ENCODE results near the gene ATP13A4. TPM values are rescaled to one million over a fixed set of nuclear protein-coding genes. Genes with fewer than 3 reads are reported as not detected.
A peak's percentile ranks its signal among the peaks of the same experiment; 100 is the strongest.

Gene ATP13A4, protein sequence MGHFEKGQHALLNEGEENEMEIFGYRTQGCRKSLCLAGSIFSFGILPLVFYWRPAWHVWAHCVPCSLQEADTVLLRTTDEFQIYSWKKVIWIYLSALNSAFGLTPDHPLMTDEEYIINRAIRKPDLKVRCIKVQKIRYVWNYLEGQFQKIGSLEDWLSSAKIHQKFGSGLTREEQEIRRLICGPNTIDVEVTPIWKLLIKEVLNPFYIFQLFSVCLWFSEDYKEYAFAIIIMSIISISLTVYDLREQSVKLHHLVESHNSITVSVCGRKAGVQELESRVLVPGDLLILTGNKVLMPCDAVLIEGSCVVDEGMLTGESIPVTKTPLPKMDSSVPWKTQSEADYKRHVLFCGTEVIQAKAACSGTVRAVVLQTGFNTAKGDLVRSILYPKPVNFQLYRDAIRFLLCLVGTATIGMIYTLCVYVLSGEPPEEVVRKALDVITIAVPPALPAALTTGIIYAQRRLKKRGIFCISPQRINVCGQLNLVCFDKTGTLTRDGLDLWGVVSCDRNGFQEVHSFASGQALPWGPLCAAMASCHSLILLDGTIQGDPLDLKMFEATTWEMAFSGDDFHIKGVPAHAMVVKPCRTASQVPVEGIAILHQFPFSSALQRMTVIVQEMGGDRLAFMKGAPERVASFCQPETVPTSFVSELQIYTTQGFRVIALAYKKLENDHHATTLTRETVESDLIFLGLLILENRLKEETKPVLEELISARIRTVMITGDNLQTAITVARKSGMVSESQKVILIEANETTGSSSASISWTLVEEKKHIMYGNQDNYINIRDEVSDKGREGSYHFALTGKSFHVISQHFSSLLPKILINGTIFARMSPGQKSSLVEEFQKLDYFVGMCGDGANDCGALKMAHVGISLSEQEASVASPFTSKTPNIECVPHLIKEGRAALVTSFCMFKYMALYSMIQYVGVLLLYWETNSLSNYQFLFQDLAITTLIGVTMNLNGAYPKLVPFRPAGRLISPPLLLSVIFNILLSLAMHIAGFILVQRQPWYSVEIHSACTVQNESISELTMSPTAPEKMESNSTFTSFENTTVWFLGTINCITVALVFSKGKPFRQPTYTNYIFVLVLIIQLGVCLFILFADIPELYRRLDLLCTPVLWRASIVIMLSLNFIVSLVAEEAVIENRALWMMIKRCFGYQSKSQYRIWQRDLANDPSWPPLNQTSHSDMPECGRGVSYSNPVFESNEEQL
- total RNA-seq (2022) = not detected in 2 replicates
- Bru-seq, nascent RNA = percentile 9 among the genes with signal in this experiment
- BruChase-seq, experiment 1, labeled RNA remaining after a 6-hour chase = percentile 11 among the genes with signal in this experiment
- BruChase-seq, experiment 2, labeled RNA remaining after a 2-hour chase = percentile 14 among the genes with signal in this experiment
- long read RNA-seq = 0 reads

GRCh38 chr3:193554811-193555210, at the start of gene ATP13A4:
TSS of gene ATP13A4 (minus strand) at chr3:193554895. CDS start at chr3:193554799, 96 bp downstream.
- intact Hi-C loops (cut with micrococcal nuclease) = no loop called here
- ChIA-PET CTCF (no interaction called here), POLR2A (no interaction called here)
- Mint-ChIP-seq H3K4me3 (ENCODE audit: unreplicated experiment) (no peak within 1 kb of the TSS), H3K27me3 (ENCODE audit: insufficient read depth, unreplicated experiment) (peaks cover 51% of the 10 kb centered on the region), H3K27ac (ENCODE audit: low read depth, unreplicated experiment) (no peak within 1 kb of the TSS), H3K9me3 (ENCODE audit: unreplicated experiment) (no peaks in the 10 kb centered on the region), H3K36me3 (ENCODE audit: insufficient read depth, unreplicated experiment) (no peaks in the 10 kb centered on the region), H3K4me1 (ENCODE audit: insufficient read depth, unreplicated experiment) (no peaks in the 10 kb centered on the region)
- TF ChIP-seq, protein P1, sequence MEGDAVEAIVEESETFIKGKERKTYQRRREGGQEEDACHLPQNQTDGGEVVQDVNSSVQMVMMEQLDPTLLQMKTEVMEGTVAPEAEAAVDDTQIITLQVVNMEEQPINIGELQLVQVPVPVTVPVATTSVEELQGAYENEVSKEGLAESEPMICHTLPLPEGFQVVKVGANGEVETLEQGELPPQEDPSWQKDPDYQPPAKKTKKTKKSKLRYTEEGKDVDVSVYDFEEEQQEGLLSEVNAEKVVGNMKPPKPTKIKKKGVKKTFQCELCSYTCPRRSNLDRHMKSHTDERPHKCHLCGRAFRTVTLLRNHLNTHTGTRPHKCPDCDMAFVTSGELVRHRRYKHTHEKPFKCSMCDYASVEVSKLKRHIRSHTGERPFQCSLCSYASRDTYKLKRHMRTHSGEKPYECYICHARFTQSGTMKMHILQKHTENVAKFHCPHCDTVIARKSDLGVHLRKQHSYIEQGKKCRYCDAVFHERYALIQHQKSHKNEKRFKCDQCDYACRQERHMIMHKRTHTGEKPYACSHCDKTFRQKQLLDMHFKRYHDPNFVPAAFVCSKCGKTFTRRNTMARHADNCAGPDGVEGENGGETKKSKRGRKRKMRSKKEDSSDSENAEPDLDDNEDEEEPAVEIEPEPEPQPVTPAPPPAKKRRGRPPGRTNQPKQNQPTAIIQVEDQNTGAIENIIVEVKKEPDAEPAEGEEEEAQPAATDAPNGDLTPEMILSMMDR (IDR thresholded peaks at IDR 0.05; ENCODE audit: unreplicated experiment) = no peak
- DNase-seq (ENCODE audit: unreplicated experiment) = peak; percentile 14
- no TSS peak for BruUV-seq (replicated peaks)

DNA sequence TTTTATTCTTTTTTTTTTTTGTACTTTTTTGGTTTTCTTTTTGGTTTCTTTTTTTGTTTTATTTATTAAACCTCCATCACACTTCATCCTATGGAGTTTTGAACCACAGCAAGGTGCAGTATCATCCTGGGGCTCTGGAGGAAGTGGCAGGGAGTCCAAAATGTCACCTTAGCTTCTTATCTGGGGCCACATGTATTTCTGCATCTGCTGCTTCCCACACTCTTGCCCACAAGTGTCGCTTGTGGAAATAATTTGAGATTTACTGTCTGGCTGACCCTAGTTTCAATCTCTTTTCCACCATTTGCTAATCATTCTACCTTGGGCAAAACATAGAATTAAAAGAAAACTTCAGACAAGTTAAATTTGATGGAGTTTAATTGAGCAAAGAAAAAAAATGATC, 44.7 kb upstream of the ATP13A4 start:
- no peak for DNase-seq (ENCODE audit: unreplicated experiment)
- TF ChIP-seq, protein P1 (IDR thresholded peaks at IDR 0.05; ENCODE audit: unreplicated experiment) = no peak
- Mint-ChIP-seq H3K27ac (ENCODE audit: low read depth, unreplicated experiment) (no peak overlapping the region), H3K36me3 (ENCODE audit: insufficient read depth, unreplicated experiment) (peaks cover 29% of the 10 kb centered on the region), H3K4me3 (ENCODE audit: unreplicated experiment) (no peak overlapping the region), H3K4me1 (ENCODE audit: insufficient read depth, unreplicated experiment) (peaks cover 23% of the 10 kb centered on the region), H3K9me3 (ENCODE audit: unreplicated experiment) (no peaks in the 10 kb centered on the region), H3K27me3 (ENCODE audit: insufficient read depth, unreplicated experiment) (no peaks in the 10 kb centered on the region)
- ChIA-PET POLR2A (interaction anchor here (0.7 kb wide), 1 partner anchor 1645 kb away, joined by 3 read pairs; no protein-coding TSS in a partner anchor), CTCF (no interaction called here)
- no TSS peak for BruUV-seq (replicated peaks)
- intact Hi-C loops (cut with micrococcal nuclease) = no loop called here

GRCh38 chr3:193598202-193598601, 43.5 kb upstream of the ATP13A4 start:
- no peaks in the 10 kb centered on the region for H3K27me3 Mint-ChIP-seq (ENCODE audit: insufficient read depth, unreplicated experiment)
- H3K4me3 Mint-ChIP-seq (ENCODE audit: unreplicated experiment) = no peak overlapping the region
- TF ChIP-seq, protein P1 (IDR thresholded peaks at IDR 0.05; ENCODE audit: unreplicated experiment) = no peak
- peaks cover 29% of the 10 kb centered on the region for H3K36me3 Mint-ChIP-seq (ENCODE audit: insufficient read depth, unreplicated experiment)
- H3K27ac Mint-ChIP-seq (ENCODE audit: low read depth, unreplicated experiment) = no peak overlapping the region
- CTCF ChIA-PET = interaction anchor here (0.6 to 0.7 kb wide), 3 partner anchors 62 to 613 kb away, joined by 3 to 5 read pairs (median 3); no protein-coding TSS in a partner anchor
- DNase-seq (ENCODE audit: unreplicated experiment) = no peak
- BruUV-seq (replicated peaks) = no TSS peak
- no peaks in the 10 kb centered on the region for H3K9me3 Mint-ChIP-seq (ENCODE audit: unreplicated experiment)
- peaks cover 23% of the 10 kb centered on the region for H3K4me1 Mint-ChIP-seq (ENCODE audit: insufficient read depth, unreplicated experiment)
- intact Hi-C loops (cut with micrococcal nuclease) = no loop called here
- POLR2A ChIA-PET = no interaction called here
